HUES6 (cell line): ENCODE measurements around the gene NUDT6.
"Not testable (repeated sequence)": the region's sequence is repeated elsewhere in the genome, so short reads cannot be mapped to it uniquely, and the experiment has no call there.

Source experiments
- H3K27ac ChIP-seq: 2 replicates; pipeline ENCODE4 v1.7.0; 2013; ENCODE audit warnings: low read depth, mild to moderate bottlenecking, low read length, inconsistent platforms
- H3K27me3 ChIP-seq: 2 replicates; pipeline ENCODE4 v1.6.1; 2013; ENCODE audit warnings: low read length; ENCODE audit not compliant: control insufficient read depth, insufficient read depth
- H3K36me3 ChIP-seq: 2 replicates; pipeline ENCODE4 v1.6.1; 2013; ENCODE audit warnings: low read length; ENCODE audit not compliant: control insufficient read depth, insufficient read depth
- H3K4me1 ChIP-seq: 2 replicates; pipeline ENCODE4 v1.6.1; 2013; ENCODE audit warnings: low read length; ENCODE audit not compliant: control insufficient read depth, insufficient read depth
- H3K4me3 ChIP-seq: 2 replicates; pipeline ENCODE4 v1.5.1; 2013; ENCODE audit warnings: low read depth, low read length
- H3K9ac ChIP-seq: one replicate; pipeline ENCODE4 v1.6.1; 2013; ENCODE audit warnings: mild to moderate bottlenecking, low read length
- H3K9me3 ChIP-seq: 2 replicates; pipeline ENCODE4 v1.6.1; 2013; ENCODE audit warnings: low read depth, low read length; ENCODE audit not compliant: control insufficient read depth, insufficient read depth

Gene NUDT6

DNA sequence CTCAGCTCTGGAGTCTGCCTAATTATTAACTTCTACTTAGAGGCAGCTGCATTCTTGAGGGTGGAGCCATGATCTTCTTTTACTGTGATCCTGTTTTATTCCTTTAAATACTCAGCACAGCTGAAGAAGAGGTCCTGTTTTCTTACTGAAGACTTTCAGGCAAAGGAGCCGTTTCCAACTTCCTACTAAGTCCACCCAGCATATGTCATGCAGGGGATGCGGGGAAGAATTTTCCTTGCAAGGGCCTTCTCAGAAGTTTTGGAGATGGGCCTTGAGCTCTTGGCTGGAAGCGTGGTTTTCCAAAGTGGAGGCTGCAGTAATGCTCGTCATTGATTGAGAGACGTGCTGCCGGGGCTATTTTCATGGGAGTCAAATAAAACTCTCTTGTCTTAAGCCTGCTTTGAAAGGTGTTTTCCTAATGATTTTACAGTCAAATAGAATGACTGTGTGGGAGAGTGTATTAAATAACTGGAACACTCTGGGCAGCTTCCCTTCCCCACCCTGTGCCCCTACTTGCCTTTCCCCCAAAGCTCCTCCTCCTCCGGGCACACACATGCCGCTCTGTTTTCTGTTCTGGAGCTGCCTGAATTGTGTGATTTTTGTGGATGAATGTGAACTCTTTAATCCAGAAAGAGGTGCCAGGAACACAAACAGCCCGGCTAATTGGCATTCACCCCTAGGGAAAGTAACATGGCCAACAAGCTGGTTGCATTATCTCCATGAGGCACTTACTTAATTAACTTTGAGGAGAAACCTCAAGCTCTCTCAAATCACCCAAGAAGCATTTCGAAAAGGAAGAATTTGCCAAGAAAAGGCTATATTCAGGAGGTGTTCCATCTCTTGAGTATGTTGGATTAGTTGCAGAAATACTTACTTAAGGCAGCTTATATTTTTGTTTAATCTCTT lies 67.7 kb downstream of the NUDT6 start:
- Histone ChIP-seq H3K9ac (no peak overlapping the region), H3K36me3 (peaks cover 27% of the 10 kb centered on the region), H3K27ac (no peak overlapping the region; the same call in 1 of the 2 replicates), H3K4me3 (no peak overlapping the region), H3K9me3 (no peaks in the 10 kb centered on the region), H3K4me1 (peaks cover 62% of the 10 kb centered on the region), H3K27me3 (no peaks in the 10 kb centered on the region)

DNA sequence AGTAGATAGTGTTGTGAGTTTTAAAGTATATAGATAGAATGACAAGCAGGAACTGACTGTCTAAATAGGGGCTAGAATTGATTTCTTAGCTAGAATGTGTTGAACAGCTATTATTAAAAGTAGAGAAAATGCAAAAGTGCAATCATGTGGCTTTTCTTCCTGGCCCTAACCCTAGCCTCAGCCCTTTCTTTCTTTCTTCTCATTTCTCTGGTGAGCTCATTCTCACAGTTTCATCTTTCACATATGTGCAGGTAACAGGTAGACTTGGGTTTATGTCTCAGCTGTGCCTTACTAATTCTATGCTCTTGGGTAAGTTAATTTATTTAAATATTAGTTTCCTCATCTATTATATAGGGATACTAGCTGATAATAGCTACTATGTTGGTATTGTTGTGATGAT lies 70.8 kb downstream of the NUDT6 start:
- no peak overlapping the region for H3K9ac ChIP-seq
- H3K4me1 ChIP-seq = peaks cover 62% of the 10 kb centered on the region
- no peak overlapping the region for H3K27ac ChIP-seq
- no peaks in the 10 kb centered on the region for H3K27me3 ChIP-seq
- no peaks in the 10 kb centered on the region for H3K9me3 ChIP-seq
- H3K4me3 ChIP-seq = no peak overlapping the region
- H3K36me3 ChIP-seq = peaks cover 50% of the 10 kb centered on the region

DNA sequence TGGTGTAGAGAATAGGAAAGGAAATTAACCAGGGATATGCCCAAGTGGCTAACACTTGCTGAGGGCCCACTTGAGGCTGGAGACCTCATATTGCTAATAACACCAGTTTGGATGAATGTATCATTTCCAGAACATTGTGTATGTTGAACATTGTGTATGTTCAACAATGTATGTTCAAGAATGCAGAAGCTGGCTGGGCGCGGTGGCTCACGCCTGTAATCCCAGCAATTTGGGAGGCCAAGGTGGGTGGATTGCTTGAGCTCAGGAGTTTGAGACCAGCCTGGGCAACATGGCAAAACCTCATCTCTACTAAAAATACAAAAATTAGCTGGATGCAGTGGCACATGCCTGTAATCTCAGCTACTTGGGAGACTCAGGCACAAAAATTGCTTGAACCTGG lies 72.6 kb downstream of the NUDT6 start:
- H3K36me3 ChIP-seq = peaks cover 62% of the 10 kb centered on the region
- not testable (repeated sequence) for H3K27me3 ChIP-seq, H3K4me3 ChIP-seq, H3K9me3 ChIP-seq, H3K27ac ChIP-seq, H3K9ac ChIP-seq
- H3K4me1 ChIP-seq = peaks cover 62% of the 10 kb centered on the region

DNA sequence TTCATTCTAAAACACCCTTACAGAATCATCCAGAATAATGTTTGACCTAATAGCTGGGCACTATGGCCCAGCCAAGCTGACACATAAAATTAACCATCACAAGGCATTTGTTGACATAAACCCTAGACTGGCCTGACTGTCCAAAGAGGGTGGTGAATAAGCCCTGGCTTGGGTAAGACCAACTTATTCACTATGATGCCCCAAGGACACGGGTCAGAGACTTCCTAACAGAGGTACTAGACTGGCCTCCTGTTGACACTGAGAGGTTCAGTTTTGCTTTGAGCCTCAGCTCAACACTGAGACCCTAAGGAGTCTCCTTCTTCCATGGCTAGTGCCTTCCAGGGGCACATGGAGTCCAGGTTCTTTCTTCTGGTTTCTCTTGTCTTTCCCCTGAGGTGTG lies 74.5 kb downstream of the NUDT6 start:
- peaks cover 70% of the 10 kb centered on the region for H3K36me3 ChIP-seq
- no peaks in the 10 kb centered on the region for H3K27me3 ChIP-seq
- H3K4me1 ChIP-seq = peaks cover 59% of the 10 kb centered on the region
- H3K27ac ChIP-seq = no peak overlapping the region
- H3K4me3 ChIP-seq = no peak overlapping the region
- H3K9me3 ChIP-seq = no peaks in the 10 kb centered on the region
- no peak overlapping the region for H3K9ac ChIP-seq

DNA sequence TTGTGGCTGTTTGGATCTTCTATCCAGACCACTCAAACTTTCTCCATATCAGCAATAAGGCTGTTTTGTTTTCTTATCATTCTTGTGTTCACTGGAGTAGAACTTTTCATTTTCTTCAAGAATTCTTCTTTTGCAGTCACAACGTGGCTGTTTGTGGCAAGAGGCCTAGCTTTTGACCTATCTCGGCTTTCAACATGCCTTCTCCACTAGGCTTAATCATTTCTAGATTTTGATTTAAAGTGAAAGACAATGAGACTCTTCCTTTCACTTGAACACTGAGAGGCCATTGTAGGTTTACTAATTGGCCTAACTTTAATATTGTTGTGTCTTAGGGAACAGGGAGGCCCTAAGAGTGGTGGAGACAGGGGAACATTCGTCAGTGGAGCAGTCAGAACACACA lies 76.6 kb downstream of the NUDT6 start:
- peaks cover 58% of the 10 kb centered on the region for H3K4me1 ChIP-seq
- no peak overlapping the region for H3K27ac ChIP-seq
- no peaks in the 10 kb centered on the region for H3K27me3 ChIP-seq
- H3K9me3 ChIP-seq = no peaks in the 10 kb centered on the region
- H3K9ac ChIP-seq = no peak overlapping the region
- no peak overlapping the region for H3K4me3 ChIP-seq
- H3K36me3 ChIP-seq = peaks cover 79% of the 10 kb centered on the region

DNA sequence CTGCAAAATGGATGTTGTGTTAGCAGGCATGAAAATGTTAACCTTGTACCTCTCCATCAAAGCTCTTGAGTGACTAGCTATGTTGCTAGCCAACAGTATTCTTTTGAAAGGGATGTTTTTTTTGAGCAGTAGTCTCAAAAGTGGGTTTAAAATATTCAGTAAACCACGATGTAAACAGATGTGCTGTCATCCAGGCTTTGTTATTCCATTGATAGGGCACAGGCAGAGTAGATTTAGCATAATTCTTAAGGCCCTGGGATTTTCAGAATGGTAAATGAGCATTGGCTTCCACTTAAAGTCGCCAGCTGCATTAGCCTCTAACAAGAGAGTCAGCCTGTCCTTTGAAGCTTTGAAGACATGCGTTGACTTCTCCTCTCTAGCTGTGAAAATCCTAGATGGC lies 77.3 kb downstream of the NUDT6 start:
- H3K4me1 ChIP-seq = peaks cover 57% of the 10 kb centered on the region
- H3K36me3 ChIP-seq = peaks cover 86% of the 10 kb centered on the region
- no peaks in the 10 kb centered on the region for H3K9me3 ChIP-seq
- no peaks in the 10 kb centered on the region for H3K27me3 ChIP-seq
- no peak overlapping the region for H3K4me3 ChIP-seq
- H3K27ac ChIP-seq = no peak overlapping the region
- no peak overlapping the region for H3K9ac ChIP-seq

DNA sequence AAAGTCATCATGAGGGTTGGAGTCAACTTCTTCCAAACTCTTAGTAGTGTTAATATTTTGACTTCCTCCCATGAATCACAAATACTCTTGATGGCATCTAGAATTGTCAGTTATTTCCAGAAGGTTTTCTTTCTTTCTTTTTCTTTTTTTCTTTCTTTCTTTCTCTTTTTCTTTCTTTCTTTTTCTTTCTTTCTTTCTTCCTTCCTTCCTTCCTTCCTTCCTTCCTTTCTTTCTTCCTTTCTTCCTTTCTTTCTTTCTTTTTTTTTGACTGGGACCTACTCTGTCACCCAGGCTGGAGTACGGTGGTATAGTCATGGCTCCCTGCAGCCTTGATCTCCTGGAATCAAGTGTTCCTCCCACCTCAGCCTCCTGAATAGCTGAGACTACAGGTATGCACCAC lies 78.0 kb downstream of the NUDT6 start:
- not testable (repeated sequence) for H3K27ac ChIP-seq, H3K9me3 ChIP-seq, H3K27me3 ChIP-seq, H3K4me3 ChIP-seq, H3K9ac ChIP-seq
- Histone ChIP-seq H3K36me3 (peaks cover 90% of the 10 kb centered on the region), H3K4me1 (peaks cover 58% of the 10 kb centered on the region)

DNA sequence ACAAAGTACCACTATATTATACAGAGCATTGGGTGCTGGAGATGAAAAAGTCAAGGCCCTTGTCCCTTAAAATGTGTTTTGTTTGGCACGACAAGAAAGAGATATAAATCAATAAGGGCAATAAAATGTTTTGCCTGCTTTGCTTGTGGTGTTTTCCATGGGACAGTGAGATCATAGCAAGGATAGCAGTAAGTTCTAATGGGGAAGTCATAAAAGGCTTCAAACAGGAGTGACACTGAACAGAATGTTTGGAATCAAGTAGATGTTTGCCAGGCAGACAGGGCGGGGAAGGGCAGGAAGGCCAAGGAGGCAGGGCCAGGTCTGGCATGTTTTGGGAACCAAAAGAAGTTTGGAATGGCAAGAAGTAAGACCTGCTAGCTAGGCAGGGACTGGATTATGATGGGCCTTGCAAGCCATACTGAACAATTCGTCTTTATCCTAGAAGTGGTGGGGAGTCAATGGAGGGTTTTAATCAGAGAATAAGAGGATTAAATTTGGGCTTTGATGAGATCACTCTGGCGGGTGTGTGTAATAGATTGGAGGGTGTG lies 79.3 kb downstream of the NUDT6 start:
- no peaks in the 10 kb centered on the region for H3K27me3 ChIP-seq
- H3K27ac ChIP-seq = no peak overlapping the region
- no peak overlapping the region for H3K4me3 ChIP-seq
- H3K9ac ChIP-seq = no peak overlapping the region
- H3K4me1 ChIP-seq = peaks cover 59% of the 10 kb centered on the region
- peaks cover 93% of the 10 kb centered on the region for H3K36me3 ChIP-seq
- H3K9me3 ChIP-seq = no peaks in the 10 kb centered on the region
